Measurements from ENCODE around the gene PCYT2.

PCYT2 gene

DNA sequence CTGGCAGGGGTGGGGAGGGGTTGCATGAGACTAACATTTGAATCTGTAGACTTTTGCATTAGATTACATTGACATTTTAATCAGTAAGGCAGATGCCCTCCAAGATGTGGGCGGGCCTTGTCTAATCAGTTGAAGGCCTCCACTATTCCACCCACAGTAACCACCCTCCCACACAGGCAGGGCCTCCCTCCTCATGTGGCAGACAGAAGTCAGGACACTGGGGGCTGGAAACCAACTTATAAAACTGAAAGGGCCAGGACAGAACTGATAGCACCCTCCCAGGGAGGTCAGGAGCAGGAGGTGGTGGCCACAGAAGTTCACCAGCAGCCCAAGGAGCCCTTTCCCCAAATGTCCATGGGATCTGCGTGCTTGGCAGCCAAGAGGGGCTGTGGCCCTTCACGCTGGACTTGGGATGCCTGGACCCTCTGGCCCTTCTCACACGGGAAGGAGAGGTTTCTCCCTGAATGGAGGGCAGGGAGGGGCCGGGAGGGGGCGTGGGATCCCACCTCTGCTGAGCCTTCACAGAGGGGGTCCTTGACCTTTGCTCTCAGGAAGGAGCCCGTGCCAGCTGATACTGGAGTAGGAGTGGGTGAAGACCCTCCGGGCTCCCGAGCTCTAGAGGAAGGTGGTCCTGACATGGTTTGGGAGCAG is 21.3 kb upstream of the PCYT2 start:
- Histone ChIP-seq H3K79me2 (ENCODE audit: insufficient read depth, low read length) (peaks cover 3% of the 10 kb centered on the region; the same call in 1 of the 2 replicates), H2AFZ (ENCODE audit: low read depth, low read length) (no peak overlapping the region), H3K27ac (ENCODE audit: low read length) (no peak overlapping the region), H3K27me3 (ENCODE audit: insufficient read depth, low read length, poor library complexity) (no peaks in the 10 kb centered on the region), H3K36me3 (ENCODE audit: insufficient read depth, low read length) (no peaks in the 10 kb centered on the region), H4K20me1 (ENCODE audit: insufficient read depth, low read length) (no peaks in the 10 kb centered on the region), H3K4me3 (ENCODE audit: low read depth in 1 of 2, low read length in 2 of 2) (no peak overlapping the region), H3K9me3 (ENCODE audit: insufficient read depth, low read length, severe bottlenecking) (no peaks in the 10 kb centered on the region), H3K4me2 (ENCODE audit: insufficient read depth, low read length) (no peak overlapping the region), H3K9ac (ENCODE audit: low read depth, low read length) (no peak overlapping the region), H3K4me1 (ENCODE audit: insufficient read depth, low read length) (peaks cover 15% of the 10 kb centered on the region)
- DNase-seq (no peak), ATAC-seq (ENCODE audit: insufficient read depth, low read depth) (no peak)
- TF ChIP-seq, protein P1, sequence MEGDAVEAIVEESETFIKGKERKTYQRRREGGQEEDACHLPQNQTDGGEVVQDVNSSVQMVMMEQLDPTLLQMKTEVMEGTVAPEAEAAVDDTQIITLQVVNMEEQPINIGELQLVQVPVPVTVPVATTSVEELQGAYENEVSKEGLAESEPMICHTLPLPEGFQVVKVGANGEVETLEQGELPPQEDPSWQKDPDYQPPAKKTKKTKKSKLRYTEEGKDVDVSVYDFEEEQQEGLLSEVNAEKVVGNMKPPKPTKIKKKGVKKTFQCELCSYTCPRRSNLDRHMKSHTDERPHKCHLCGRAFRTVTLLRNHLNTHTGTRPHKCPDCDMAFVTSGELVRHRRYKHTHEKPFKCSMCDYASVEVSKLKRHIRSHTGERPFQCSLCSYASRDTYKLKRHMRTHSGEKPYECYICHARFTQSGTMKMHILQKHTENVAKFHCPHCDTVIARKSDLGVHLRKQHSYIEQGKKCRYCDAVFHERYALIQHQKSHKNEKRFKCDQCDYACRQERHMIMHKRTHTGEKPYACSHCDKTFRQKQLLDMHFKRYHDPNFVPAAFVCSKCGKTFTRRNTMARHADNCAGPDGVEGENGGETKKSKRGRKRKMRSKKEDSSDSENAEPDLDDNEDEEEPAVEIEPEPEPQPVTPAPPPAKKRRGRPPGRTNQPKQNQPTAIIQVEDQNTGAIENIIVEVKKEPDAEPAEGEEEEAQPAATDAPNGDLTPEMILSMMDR (IDR thresholded peaks at IDR 0.05; ENCODE audit: borderline replicate concordance, extremely low read depth, low read length, poor library complexity, severe bottlenecking), result no peak
- no peak for TF ChIP-seq EZH2 (IDR thresholded peaks at IDR 0.05; ENCODE audit: borderline replicate concordance, low read depth, low read length, severe bottlenecking)

DNA sequence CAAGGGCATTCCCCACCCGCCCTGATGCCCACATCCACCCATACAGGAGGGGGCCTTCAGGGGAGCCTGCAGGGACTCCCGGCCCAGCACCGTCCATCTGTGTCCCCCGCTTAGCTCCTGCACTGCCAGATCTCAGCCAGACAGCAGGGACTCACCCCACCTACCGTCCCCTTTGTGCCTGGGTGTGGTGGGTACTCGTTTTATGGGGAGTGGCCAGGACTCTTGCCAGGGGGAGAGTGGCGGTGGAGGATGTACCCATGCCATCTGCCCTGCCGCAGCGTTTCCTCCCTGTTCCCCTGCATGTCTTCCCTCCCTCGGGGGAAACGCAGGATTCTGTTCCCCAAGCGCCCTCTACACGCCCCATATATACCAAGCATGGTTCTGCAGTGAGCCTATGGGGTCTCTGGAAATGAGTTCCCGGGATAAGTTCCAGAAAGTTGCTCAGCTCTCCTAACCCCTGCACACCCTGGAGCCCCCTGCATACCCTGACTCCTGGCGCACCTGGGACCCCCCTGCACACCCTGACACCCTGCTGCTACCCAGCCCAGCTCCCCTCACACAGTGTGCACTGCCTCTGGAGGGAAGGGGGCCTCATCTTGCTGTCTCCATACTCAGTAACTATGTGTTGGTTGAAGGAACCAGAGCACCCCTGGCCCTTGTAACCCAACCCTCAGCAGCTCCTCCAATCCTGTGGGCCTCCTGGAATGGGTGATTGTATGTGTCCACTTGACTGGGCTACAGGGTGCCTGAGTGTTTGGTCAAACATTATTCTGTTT is 20.5 kb upstream of the PCYT2 start:
- no peaks in the 10 kb centered on the region for H3K9me3 ChIP-seq (ENCODE audit: insufficient read depth, low read length, severe bottlenecking)
- H4K20me1 ChIP-seq (ENCODE audit: insufficient read depth, low read length), result peaks cover 2% of the 10 kb centered on the region; the same call in 1 of the 2 replicates
- DNase-seq (no peak), ATAC-seq (ENCODE audit: insufficient read depth, low read depth) (no peak)
- no peak overlapping the region for H3K4me2 ChIP-seq (ENCODE audit: insufficient read depth, low read length)
- H3K27me3 ChIP-seq (ENCODE audit: insufficient read depth, low read length, poor library complexity), result no peaks in the 10 kb centered on the region
- no peak overlapping the region for H3K9ac ChIP-seq (ENCODE audit: low read depth, low read length)
- no peak overlapping the region for H2AFZ ChIP-seq (ENCODE audit: low read depth, low read length)
- H3K36me3 ChIP-seq (ENCODE audit: insufficient read depth, low read length), result no peaks in the 10 kb centered on the region; the same call in 1 of the 2 replicates
- H3K79me2 ChIP-seq (ENCODE audit: insufficient read depth, low read length), result peaks cover 8% of the 10 kb centered on the region
- H3K4me1 ChIP-seq (ENCODE audit: insufficient read depth, low read length), result peaks cover 16% of the 10 kb centered on the region
- TF ChIP-seq, protein P1 (IDR thresholded peaks at IDR 0.05; ENCODE audit: borderline replicate concordance, extremely low read depth, low read length, poor library complexity, severe bottlenecking), result no peak
- TF ChIP-seq EZH2 (IDR thresholded peaks at IDR 0.05; ENCODE audit: borderline replicate concordance, low read depth, low read length, severe bottlenecking), result no peak
- no peak overlapping the region for H3K27ac ChIP-seq (ENCODE audit: low read length)
- H3K4me3 ChIP-seq (ENCODE audit: low read depth in 1 of 2, low read length in 2 of 2), result no peak overlapping the region

DNA sequence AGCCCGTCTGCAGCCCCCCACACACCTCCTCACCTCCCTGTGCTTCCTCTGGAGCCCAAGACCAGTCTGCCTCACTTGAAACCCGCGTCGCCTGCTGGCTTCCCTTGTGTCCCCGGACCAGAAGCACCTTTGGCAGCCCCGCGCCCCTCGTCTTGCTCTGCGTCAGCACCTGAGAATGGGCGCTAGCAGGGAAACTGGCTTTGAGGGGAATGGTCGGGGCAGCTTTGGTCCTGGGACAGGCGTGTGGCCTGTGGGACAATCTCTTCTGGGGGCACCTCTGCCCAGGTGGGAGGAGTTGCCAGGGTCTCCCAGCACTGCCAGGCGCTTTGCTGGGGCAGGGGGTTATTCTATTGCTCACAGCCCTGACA is 20.0 kb upstream of the PCYT2 start:
- Histone ChIP-seq H3K9ac (ENCODE audit: low read depth, low read length) (no peak overlapping the region), H3K79me2 (ENCODE audit: insufficient read depth, low read length) (peaks cover 14% of the 10 kb centered on the region), H4K20me1 (ENCODE audit: insufficient read depth, low read length) (peaks cover 8% of the 10 kb centered on the region), H3K36me3 (ENCODE audit: insufficient read depth, low read length) (no peaks in the 10 kb centered on the region; the same call in 1 of the 2 replicates), H3K27me3 (ENCODE audit: insufficient read depth, low read length, poor library complexity) (no peaks in the 10 kb centered on the region), H3K9me3 (ENCODE audit: insufficient read depth, low read length, severe bottlenecking) (no peaks in the 10 kb centered on the region), H2AFZ (ENCODE audit: low read depth, low read length) (no peak overlapping the region), H3K4me2 (ENCODE audit: insufficient read depth, low read length) (no peak overlapping the region), H3K27ac (ENCODE audit: low read length) (no peak overlapping the region), H3K4me3 (ENCODE audit: low read depth in 1 of 2, low read length in 2 of 2) (no peak overlapping the region), H3K4me1 (ENCODE audit: insufficient read depth, low read length) (peaks cover 22% of the 10 kb centered on the region)
- TF ChIP-seq EZH2 (IDR thresholded peaks at IDR 0.05; ENCODE audit: borderline replicate concordance, low read depth, low read length, severe bottlenecking), result no peak
- TF ChIP-seq, protein P1 (IDR thresholded peaks at IDR 0.05; ENCODE audit: borderline replicate concordance, extremely low read depth, low read length, poor library complexity, severe bottlenecking), result no peak
- no peak for ATAC-seq (ENCODE audit: insufficient read depth, low read depth)
- DNase-seq, result no peak

Data from DND-41 (cell line).